ENCODE results near the gene SUPT4H1.

The SUPT4H1 gene

DNA sequence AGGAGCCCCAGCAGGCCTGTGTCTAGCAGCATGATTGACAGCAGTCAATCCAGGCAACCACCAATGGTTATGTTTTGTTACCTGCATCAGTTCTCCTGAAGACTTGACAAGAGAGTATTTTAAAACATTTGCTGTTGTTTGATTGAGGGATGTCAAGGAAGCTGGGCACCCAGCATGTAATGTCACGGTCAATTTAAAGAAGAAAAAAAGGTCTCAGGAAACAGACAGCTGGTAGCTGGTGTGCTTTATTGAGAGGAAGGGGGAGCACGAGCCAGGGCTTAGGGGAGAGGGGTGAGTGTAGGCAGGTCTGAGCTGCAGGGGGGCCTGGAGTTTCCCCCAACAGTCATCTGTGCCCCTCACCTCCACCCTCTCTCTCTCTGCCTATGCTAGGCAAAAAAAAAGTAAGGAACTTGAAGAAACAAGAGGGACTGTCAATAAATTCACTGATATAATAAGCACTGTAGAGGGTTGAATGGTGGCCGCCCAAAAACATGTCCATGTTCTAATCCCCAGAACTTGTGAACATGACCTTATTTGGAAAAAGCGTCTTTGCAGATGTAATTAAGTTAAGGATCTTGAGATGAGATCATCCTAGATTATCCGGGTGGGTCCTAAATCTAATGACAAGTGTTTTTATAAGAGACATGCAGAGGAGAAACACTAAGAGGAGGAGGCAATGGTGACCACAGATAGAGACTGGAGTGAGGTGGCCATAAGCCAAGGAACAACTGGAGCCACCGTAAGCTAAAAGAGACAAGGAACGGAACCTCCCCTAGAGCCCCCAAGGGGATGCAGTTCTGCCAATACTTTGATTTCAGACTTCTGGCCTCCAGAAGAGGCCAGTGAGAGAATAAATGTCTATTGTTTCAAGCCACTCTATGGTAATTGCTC lies 37.9 kb downstream of the SUPT4H1 start:
- DNase-seq (ENCODE audit: low read depth) = no peak
- in situ Hi-C loops (cut with HindIII; ENCODE audit: low sequenced_read_pairs) = no loop called here
- H3K4me3 ChIP-seq (ENCODE audit: low read depth, low read length) = no peak overlapping the region
- TF ChIP-seq CTCF (IDR thresholded peaks at IDR 0.05; ENCODE audit: low read depth, low read length, missing control alignments) = no peak

- DNase-seq (ENCODE audit: low read depth) = no peak
- no peak overlapping the region for H3K4me3 ChIP-seq (ENCODE audit: low read depth, low read length)
- in situ Hi-C loops (cut with HindIII; ENCODE audit: low sequenced_read_pairs) = no loop called here
- TF ChIP-seq CTCF (IDR thresholded peaks at IDR 0.05; ENCODE audit: low read depth, low read length, missing control alignments) = no peak
These were observed 39.2 kb downstream of the SUPT4H1 start for GRCh38 chr17:58312829-58313228.

- TF ChIP-seq CTCF (IDR thresholded peaks at IDR 0.05; ENCODE audit: low read depth, low read length, missing control alignments) = no peak
- DNase-seq (ENCODE audit: low read depth) = no peak
- in situ Hi-C loops (cut with HindIII; ENCODE audit: low sequenced_read_pairs) = no loop called here
- H3K4me3 ChIP-seq (ENCODE audit: low read depth, low read length) = no peak overlapping the region
These were observed 39.9 kb downstream of the SUPT4H1 start for GRCh38 chr17:58312021-58312630.

- H3K4me3 ChIP-seq (ENCODE audit: low read depth, low read length) = no peak overlapping the region
- no peak for TF ChIP-seq CTCF (IDR thresholded peaks at IDR 0.05; ENCODE audit: low read depth, low read length, missing control alignments)
- no peak for DNase-seq (ENCODE audit: low read depth)
- in situ Hi-C loops (cut with HindIII; ENCODE audit: low sequenced_read_pairs) = no loop called here
These were observed 40.5 kb downstream of the SUPT4H1 start for GRCh38 chr17:58311429-58311894.

DNA sequence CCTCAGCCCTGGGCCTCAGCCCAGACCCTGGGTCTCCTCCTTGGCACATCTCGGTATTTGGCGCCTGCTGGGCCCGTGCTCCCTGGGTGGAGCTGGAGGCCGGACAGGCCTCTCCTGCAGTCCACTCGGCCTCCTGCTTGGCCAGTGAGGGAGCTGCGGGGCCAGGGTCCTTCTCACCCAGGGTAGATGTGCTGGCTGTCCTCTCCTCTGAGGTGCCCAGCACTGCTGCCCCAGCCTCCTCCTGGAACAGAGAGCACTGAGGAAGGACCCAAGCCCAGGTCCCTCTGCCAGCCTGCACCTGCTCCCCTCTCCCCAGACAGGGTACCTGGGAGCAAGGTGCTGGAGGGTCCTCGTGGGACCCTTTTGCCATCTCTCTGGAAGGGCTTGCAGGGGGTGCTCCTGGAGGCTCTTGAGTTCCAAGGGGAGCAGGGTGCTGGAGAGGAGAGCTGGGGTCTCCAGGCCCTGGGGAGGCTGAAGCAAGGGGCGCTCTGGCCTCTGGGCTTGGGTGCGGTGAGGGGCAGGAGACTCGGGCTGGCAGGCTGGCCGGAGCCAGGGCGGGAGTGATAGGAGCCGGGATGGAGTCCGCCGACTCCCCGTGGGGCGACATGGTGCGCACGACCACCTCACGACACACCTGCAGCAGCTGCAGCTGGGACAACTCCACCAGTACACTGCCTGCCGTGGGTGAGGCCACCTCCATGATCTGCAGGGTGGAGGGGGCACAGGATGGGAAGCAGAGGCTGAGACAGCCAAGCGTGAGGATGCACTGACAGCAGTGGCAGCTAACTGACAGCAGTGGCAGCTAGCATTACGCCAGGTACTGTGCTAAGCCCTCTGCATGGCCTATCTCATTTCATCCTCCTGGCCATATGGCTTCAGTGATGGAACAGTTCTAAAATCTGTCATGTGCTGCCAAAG lies 41.2 kb downstream of the SUPT4H1 start:
- no peak for DNase-seq (ENCODE audit: low read depth)
- in situ Hi-C loops (cut with HindIII; ENCODE audit: low sequenced_read_pairs) = no loop called here
- H3K4me3 ChIP-seq (ENCODE audit: low read depth, low read length) = no peak overlapping the region
- TF ChIP-seq CTCF (IDR thresholded peaks at IDR 0.05; ENCODE audit: low read depth, low read length, missing control alignments) = no peak

GRCh38 chr17:58309918-58310259 lies 42.1 kb downstream of the SUPT4H1 start:
- in situ Hi-C loops (cut with HindIII; ENCODE audit: low sequenced_read_pairs) = no loop called here
- DNase-seq (ENCODE audit: low read depth) = no peak
- no peak for TF ChIP-seq CTCF (IDR thresholded peaks at IDR 0.05; ENCODE audit: low read depth, low read length, missing control alignments)
- no peak overlapping the region for H3K4me3 ChIP-seq (ENCODE audit: low read depth, low read length)

All from astrocyte of the cerebellum (primary cell).